Measurements from ENCODE around the gene NAA25. TPM values are rescaled to one million over a fixed set of nuclear protein-coding genes. Genes with fewer than 3 reads are reported as not detected.
"Not testable (repeated sequence)": the region's sequence is repeated elsewhere in the genome, so short reads cannot be mapped to it uniquely, and the experiment has no call there.

NAA25 gene
- total RNA-seq, 2 donors from 2014 or later, result 31.6 to 78.3 TPM

- peak overlapping the region; percentile 68 for H3K4me3 Mint-ChIP-seq
- H3K4me1 Mint-ChIP-seq (ENCODE audit: low read depth in 2 of 2), result peaks cover 20 to 44% of the 10 kb centered on the region in 2 donors
These were observed 107.0 kb downstream of the NAA25 start for GRCh38 chr12:112001576-112001975.

GRCh38 chr12:112000820-112001219, 107.8 kb downstream of the NAA25 start:
- no peaks in the 10 kb centered on the region for H3K36me3 Mint-ChIP-seq
- ATAC-seq (no peak), DNase-seq (ENCODE audit: low spot score) (no peak)
- no peaks in the 10 kb centered on the region for H3K9me3 Mint-ChIP-seq
- H3K27ac Mint-ChIP-seq, result peak overlapping the region in 1 of 2 donors; percentile 72
- peaks cover 16 to 42% of the 10 kb centered on the region in 2 donors for H3K4me1 Mint-ChIP-seq (ENCODE audit: low read depth in 2 of 2)
- peak overlapping the region; percentile 43 for H3K4me3 Mint-ChIP-seq
- H3K27me3 Mint-ChIP-seq, result no peaks in the 10 kb centered on the region

More at GRCh38 chr12:112001576-112001975, 107.0 kb downstream of the NAA25 start:
- H3K27me3 Mint-ChIP-seq, result no peaks in the 10 kb centered on the region
- no peaks in the 10 kb centered on the region for H3K36me3 Mint-ChIP-seq
- H3K27ac Mint-ChIP-seq, result peak overlapping the region; percentile 72 to 83
- ATAC-seq (no peak), DNase-seq (ENCODE audit: low spot score) (no peak)
- H3K9me3 Mint-ChIP-seq, result no peaks in the 10 kb centered on the region

- Mint-ChIP-seq H3K4me1 (ENCODE audit: low read depth in 2 of 2) (peaks cover 23 to 50% of the 10 kb centered on the region in 2 donors), H3K27ac (peak overlapping the region in 1 of 2 donors; percentile 61)
- H3K36me3 Mint-ChIP-seq; ATAC-seq; DNase-seq (ENCODE audit: low spot score); H3K27me3 Mint-ChIP-seq; H3K9me3 Mint-ChIP-seq; H3K4me3 Mint-ChIP-seq: not testable (repeated sequence)
These were observed 109.5 kb downstream of the NAA25 start for GRCh38 chr12:111999129-111999528.

GRCh38 chr12:111998015-111998414, 110.6 kb downstream of the NAA25 start:
- DNase-seq (ENCODE audit: low spot score), result no peak
- no peaks in the 10 kb centered on the region for H3K36me3 Mint-ChIP-seq
- ATAC-seq, result no peak
- H3K9me3 Mint-ChIP-seq, result no peaks in the 10 kb centered on the region
- no peak overlapping the region for H3K4me3 Mint-ChIP-seq
- peak overlapping the region in 1 of 2 donors; percentile 61 for H3K27ac Mint-ChIP-seq
- peaks cover 34 to 60% of the 10 kb centered on the region in 2 donors for H3K4me1 Mint-ChIP-seq (ENCODE audit: low read depth in 2 of 2)
- H3K27me3 Mint-ChIP-seq, result no peaks in the 10 kb centered on the region

- peaks cover 29 to 61% of the 10 kb centered on the region in 2 donors for H3K4me1 Mint-ChIP-seq (ENCODE audit: low read depth in 2 of 2)
- no peak overlapping the region for H3K4me3 Mint-ChIP-seq
- H3K9me3 Mint-ChIP-seq, result no peaks in the 10 kb centered on the region
- H3K36me3 Mint-ChIP-seq, result no peaks in the 10 kb centered on the region
- peak overlapping the region in 1 of 2 donors; percentile 9 for H3K27ac Mint-ChIP-seq
- ATAC-seq (no peak), DNase-seq (ENCODE audit: low spot score) (no peak)
- no peaks in the 10 kb centered on the region for H3K27me3 Mint-ChIP-seq
These were observed 111.3 kb downstream of the NAA25 start for GRCh38 chr12:111997300-111997699.

- H3K36me3 Mint-ChIP-seq, result no peaks in the 10 kb centered on the region
- H3K4me3 Mint-ChIP-seq, result peak overlapping the region; percentile 87
- no peaks in the 10 kb centered on the region for H3K27me3 Mint-ChIP-seq
- H3K9me3 Mint-ChIP-seq, result no peaks in the 10 kb centered on the region
- H3K4me1 Mint-ChIP-seq (ENCODE audit: low read depth in 2 of 2), result peaks cover 31 to 63% of the 10 kb centered on the region in 2 donors
- ATAC-seq (no peak), DNase-seq (ENCODE audit: low spot score) (no peak)
- peak overlapping the region; percentile 78 to 84 for H3K27ac Mint-ChIP-seq
These were observed 112.7 kb downstream of the NAA25 start for GRCh38 chr12:111995782-111996480.

GRCh38 chr12:111994211-111995111, 114.1 kb downstream of the NAA25 start:
- H3K36me3 Mint-ChIP-seq; DNase-seq (ENCODE audit: low spot score); ATAC-seq; H3K9me3 Mint-ChIP-seq; H3K27me3 Mint-ChIP-seq: not testable (repeated sequence)
- Mint-ChIP-seq H3K4me1 (ENCODE audit: low read depth in 2 of 2) (peaks cover 29 to 59% of the 10 kb centered on the region in 2 donors), H3K4me3 (peak overlapping the region; percentile 87), H3K27ac (peak overlapping the region; percentile 78 to 84)

GRCh38 chr12:111993292-111994150, 115.1 kb downstream of the NAA25 start:
- no peaks in the 10 kb centered on the region for H3K9me3 Mint-ChIP-seq
- H3K4me3 Mint-ChIP-seq, result peak overlapping the region; percentile 87
- peaks cover 30 to 56% of the 10 kb centered on the region in 2 donors for H3K4me1 Mint-ChIP-seq (ENCODE audit: low read depth in 2 of 2)
- peaks cover 6% of the 10 kb centered on the region for H3K36me3 Mint-ChIP-seq
- peak overlapping the region; percentile 78 to 84 for H3K27ac Mint-ChIP-seq
- H3K27me3 Mint-ChIP-seq, result no peaks in the 10 kb centered on the region
- ATAC-seq (peak; percentile 60 to 65), DNase-seq (ENCODE audit: low spot score) (no peak)

GRCh38 chr12:111992464-111992863, 116.1 kb downstream of the NAA25 start:
- peak overlapping the region in 1 of 2 donors; percentile 84 for H3K27ac Mint-ChIP-seq

GRCh38 chr12:111991946-111992345, 116.6 kb downstream of the NAA25 start:
- H3K27ac Mint-ChIP-seq, result peak overlapping the region in 1 of 2 donors; percentile 84
- no peak for DNase-seq (ENCODE audit: low spot score)
- peaks cover 6% of the 10 kb centered on the region for H3K36me3 Mint-ChIP-seq
- peak overlapping the region; percentile 87 for H3K4me3 Mint-ChIP-seq
- ATAC-seq, result peak in 1 of 2 donors; percentile 45
- peaks cover 30 to 51% of the 10 kb centered on the region in 2 donors for H3K4me1 Mint-ChIP-seq (ENCODE audit: low read depth in 2 of 2)
- H3K9me3 Mint-ChIP-seq, result no peaks in the 10 kb centered on the region
- H3K27me3 Mint-ChIP-seq, result no peaks in the 10 kb centered on the region

More at GRCh38 chr12:111992464-111992863, 116.1 kb downstream of the NAA25 start:
- Mint-ChIP-seq H3K4me3 (peak overlapping the region; percentile 87), H3K36me3 (peaks cover 6% of the 10 kb centered on the region), H3K27me3 (no peaks in the 10 kb centered on the region), H3K4me1 (ENCODE audit: low read depth in 2 of 2) (peaks cover 30 to 51% of the 10 kb centered on the region in 2 donors), H3K9me3 (no peaks in the 10 kb centered on the region)
- DNase-seq (ENCODE audit: low spot score), result no peak
- peak in 1 of 2 donors; percentile 61 for ATAC-seq

- no peaks in the 10 kb centered on the region for H3K27me3 Mint-ChIP-seq
- no peak for DNase-seq (ENCODE audit: low spot score)
- H3K4me1 Mint-ChIP-seq (ENCODE audit: low read depth in 2 of 2), result peaks cover 30 to 51% of the 10 kb centered on the region in 2 donors
- H3K36me3 Mint-ChIP-seq, result peaks cover 6% of the 10 kb centered on the region
- no peaks in the 10 kb centered on the region for H3K9me3 Mint-ChIP-seq
- no peak for ATAC-seq
- H3K4me3 Mint-ChIP-seq, result peak overlapping the region; percentile 87
- H3K27ac Mint-ChIP-seq, result peak overlapping the region in 1 of 2 donors; percentile 84
These were observed 117.0 kb downstream of the NAA25 start for GRCh38 chr12:111991535-111991934.

GRCh38 chr12:111984820-111985219, 123.8 kb downstream of the NAA25 start:
- DNase-seq (ENCODE audit: low spot score) (no peak), ATAC-seq (no peak)
- Mint-ChIP-seq H3K9me3 (no peaks in the 10 kb centered on the region), H3K4me3 (no peak overlapping the region), H3K27ac (no peak overlapping the region), H3K36me3 (peaks cover 6% of the 10 kb centered on the region), H3K27me3 (no peaks in the 10 kb centered on the region), H3K4me1 (ENCODE audit: low read depth in 2 of 2) (peaks cover 3 to 5% of the 10 kb centered on the region in 2 donors)

GRCh38 chr12:111981987-111982386, 126.6 kb downstream of the NAA25 start:
- no peaks in the 10 kb centered on the region for H3K9me3 Mint-ChIP-seq
- no peaks in the 10 kb centered on the region for H3K36me3 Mint-ChIP-seq
- no peak overlapping the region for H3K4me3 Mint-ChIP-seq
- DNase-seq (ENCODE audit: low spot score) (no peak), ATAC-seq (no peak)
- no peaks in the 10 kb centered on the region for H3K27me3 Mint-ChIP-seq
- peaks cover 0 to under 1% of the 10 kb centered on the region in 2 donors for H3K4me1 Mint-ChIP-seq (ENCODE audit: low read depth in 2 of 2)
- no peak overlapping the region for H3K27ac Mint-ChIP-seq
